ENCODE results near the gene ELL. TPM values are rescaled to one million over a fixed set of nuclear protein-coding genes. Genes with fewer than 3 reads are reported as not detected.
A peak's percentile ranks its signal among the peaks of the same experiment; 100 is the strongest.

ELL gene
- 7.9 TPM for total RNA-seq
- long read RNA-seq, full-length matches to known transcripts, result 5 of 22 reads
- long read RNA-seq, partial matches to known transcripts, result 15 of 22 reads
- long read RNA-seq, other reads (novel, unspliced or antisense), result 2 of 22 reads

DNA sequence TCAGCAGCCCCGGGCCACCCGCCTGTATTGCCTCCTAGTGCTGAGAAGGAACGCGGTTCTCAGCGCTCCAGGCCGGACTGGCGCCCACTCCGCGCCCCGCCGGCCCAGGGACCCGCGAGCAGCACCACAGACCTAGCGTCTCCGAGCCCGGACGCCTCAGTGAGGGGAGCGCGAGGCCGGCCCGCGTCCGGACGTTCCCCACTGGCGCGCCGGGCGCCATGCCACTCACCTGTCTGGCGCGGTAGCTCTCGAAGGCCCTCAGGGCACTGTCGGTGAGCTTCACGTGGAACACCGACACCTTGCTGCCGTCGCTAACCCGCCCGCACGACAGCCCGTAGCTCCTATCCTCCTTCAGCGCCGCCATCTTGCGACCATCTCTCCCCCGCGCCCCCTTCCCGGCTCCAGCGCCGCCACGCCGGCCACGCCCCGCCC is at the start of gene ELL:
Gene ELL, minus strand, starts transcription at position 379 of the 432 bp plus-strand sequence. Its CDS starts 15 bp downstream, at position 364.
- Histone ChIP-seq H3K4me1 (peaks cover 46% of the 10 kb centered on the region), H3K27ac (replicated peaks) (peak within 1 kb of the TSS; percentile 94), H3K36me3 (no peaks in the 10 kb centered on the region), H3K4me3 (peak within 1 kb of the TSS; percentile 94), H3K9me3 (replicated peaks) (no peaks in the 10 kb centered on the region), H3K27me3 (ENCODE audit: low read depth) (no peaks in the 10 kb centered on the region)
- TF ChIP-seq, protein P1, sequence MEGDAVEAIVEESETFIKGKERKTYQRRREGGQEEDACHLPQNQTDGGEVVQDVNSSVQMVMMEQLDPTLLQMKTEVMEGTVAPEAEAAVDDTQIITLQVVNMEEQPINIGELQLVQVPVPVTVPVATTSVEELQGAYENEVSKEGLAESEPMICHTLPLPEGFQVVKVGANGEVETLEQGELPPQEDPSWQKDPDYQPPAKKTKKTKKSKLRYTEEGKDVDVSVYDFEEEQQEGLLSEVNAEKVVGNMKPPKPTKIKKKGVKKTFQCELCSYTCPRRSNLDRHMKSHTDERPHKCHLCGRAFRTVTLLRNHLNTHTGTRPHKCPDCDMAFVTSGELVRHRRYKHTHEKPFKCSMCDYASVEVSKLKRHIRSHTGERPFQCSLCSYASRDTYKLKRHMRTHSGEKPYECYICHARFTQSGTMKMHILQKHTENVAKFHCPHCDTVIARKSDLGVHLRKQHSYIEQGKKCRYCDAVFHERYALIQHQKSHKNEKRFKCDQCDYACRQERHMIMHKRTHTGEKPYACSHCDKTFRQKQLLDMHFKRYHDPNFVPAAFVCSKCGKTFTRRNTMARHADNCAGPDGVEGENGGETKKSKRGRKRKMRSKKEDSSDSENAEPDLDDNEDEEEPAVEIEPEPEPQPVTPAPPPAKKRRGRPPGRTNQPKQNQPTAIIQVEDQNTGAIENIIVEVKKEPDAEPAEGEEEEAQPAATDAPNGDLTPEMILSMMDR (IDR thresholded peaks at IDR 0.05; ENCODE audit: borderline replicate concordance), result no peak
- intact Hi-C loops (cut with micrococcal nuclease), result loop anchor here (5.0 kb wide), 1 partner anchor 54 kb away; no protein-coding TSS in a partner anchor
- no peak for DNase-seq

DNA sequence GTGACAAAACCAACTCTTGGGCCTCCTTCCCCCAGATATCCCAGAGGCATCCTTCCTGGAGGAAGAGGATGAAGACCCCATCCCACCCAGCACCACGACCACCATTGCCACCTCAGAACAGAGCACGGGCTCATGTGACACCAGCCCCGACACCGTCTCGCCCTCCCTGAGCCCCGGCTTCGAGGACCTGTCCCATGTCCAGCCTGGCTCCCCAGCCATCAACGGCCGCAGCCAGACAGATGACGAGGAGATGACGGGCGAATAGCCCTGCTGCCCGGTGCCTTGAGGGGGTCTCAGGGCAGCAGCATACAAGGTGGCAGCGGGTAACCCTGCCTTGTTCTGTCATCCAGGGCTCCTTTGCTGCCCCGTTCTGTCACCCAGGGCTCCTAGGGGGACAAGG is 46.5 kb upstream of the ELL start:
- H3K27ac ChIP-seq (replicated peaks), result no peak overlapping the region
- H3K4me3 ChIP-seq, result no peak overlapping the region
- H3K27me3 ChIP-seq (ENCODE audit: low read depth), result no peaks in the 10 kb centered on the region
- intact Hi-C loops (cut with micrococcal nuclease), result no loop called here
- TF ChIP-seq, protein P1 (IDR thresholded peaks at IDR 0.05; ENCODE audit: borderline replicate concordance), result no peak
- peaks cover 67% of the 10 kb centered on the region for H3K36me3 ChIP-seq
- no peak for DNase-seq
- no peaks in the 10 kb centered on the region for H3K9me3 ChIP-seq (replicated peaks)
- H3K4me1 ChIP-seq, result peaks cover 23% of the 10 kb centered on the region

DNA sequence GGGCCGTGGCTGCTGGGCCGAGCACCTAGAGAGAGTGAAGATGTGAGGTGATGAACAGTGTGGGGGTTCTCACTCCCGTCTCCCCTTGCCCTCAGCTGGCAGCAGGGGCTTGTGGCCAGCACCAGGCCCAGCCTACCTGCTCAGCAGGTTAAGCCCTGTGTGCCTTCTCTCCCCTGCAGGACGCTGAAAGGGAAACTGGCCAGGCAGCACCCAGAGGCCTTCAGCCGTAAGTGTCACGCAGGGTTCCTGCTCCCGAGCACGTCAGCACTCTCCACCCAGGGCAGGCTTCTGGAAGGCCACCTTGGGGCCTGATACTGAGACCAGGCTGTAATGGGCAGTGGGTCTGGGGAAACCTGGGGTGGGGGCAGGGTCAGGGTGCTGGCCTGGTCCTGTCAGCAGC is 45.1 kb upstream of the ELL start:
- TF ChIP-seq, protein P1 (IDR thresholded peaks at IDR 0.05; ENCODE audit: borderline replicate concordance), result no peak
- H3K4me1 ChIP-seq, result peaks cover 18% of the 10 kb centered on the region
- H3K9me3 ChIP-seq (replicated peaks), result no peaks in the 10 kb centered on the region
- no peak for DNase-seq
- intact Hi-C loops (cut with micrococcal nuclease), result no loop called here
- H3K27ac ChIP-seq (replicated peaks), result no peak overlapping the region
- no peaks in the 10 kb centered on the region for H3K27me3 ChIP-seq (ENCODE audit: low read depth)
- H3K36me3 ChIP-seq, result peaks cover 74% of the 10 kb centered on the region
- no peak overlapping the region for H3K4me3 ChIP-seq

DNA sequence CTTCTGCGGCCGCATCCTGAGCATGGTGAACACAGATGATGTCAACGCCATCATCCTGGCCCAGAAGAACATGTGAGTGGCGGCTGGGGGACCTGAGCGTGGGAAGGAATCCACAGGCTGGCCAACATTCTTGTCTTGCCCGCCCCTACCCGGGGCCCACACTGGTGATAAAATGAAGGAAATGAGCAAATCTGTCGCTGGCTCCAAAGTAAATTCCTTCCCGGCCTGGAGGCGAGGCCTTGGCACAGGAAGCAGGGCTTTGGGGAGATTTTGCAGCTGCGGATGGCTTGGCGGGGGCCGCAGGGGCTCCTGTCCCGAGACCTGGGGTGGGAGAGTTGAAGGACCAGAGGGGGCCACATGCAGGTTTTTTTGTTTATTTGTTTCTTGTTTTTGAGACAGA is 40.2 kb upstream of the ELL start:
- intact Hi-C loops (cut with micrococcal nuclease), result no loop called here
- Histone ChIP-seq H3K27me3 (ENCODE audit: low read depth) (no peaks in the 10 kb centered on the region), H3K4me1 (peaks cover 38% of the 10 kb centered on the region), H3K27ac (replicated peaks) (peak overlapping the region; percentile 79), H3K4me3 (peak overlapping the region; percentile 14), H3K9me3 (replicated peaks) (no peaks in the 10 kb centered on the region), H3K36me3 (peaks cover 50% of the 10 kb centered on the region)
- peak; percentile 40 for DNase-seq
- TF ChIP-seq, protein P1 (IDR thresholded peaks at IDR 0.05; ENCODE audit: borderline replicate concordance), result no peak

DNA sequence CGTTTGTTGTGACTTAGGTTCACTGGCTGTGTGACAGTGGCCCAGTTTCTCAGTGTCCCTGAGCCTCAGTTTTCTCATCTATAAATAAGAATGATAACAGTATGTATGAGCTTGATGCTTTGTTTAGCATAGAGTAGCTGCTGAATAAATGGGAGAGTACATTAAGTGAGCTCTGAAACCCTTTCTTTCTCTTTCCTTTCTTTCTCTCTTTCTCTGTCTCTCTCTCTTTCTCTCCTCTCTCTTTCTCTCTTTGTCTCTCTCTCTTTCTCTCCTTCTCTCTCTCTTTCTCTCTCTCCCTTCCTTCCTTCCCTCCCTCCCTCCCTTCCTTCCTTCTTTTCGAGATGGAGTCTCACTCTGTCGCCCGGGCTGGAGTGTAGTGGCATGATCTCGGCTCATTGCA is 37.8 kb upstream of the ELL start:
- no peaks in the 10 kb centered on the region for H3K27me3 ChIP-seq (ENCODE audit: low read depth)
- TF ChIP-seq, protein P1 (IDR thresholded peaks at IDR 0.05; ENCODE audit: borderline replicate concordance), result no peak
- intact Hi-C loops (cut with micrococcal nuclease), result no loop called here
- H3K4me1 ChIP-seq, result peaks cover 38% of the 10 kb centered on the region
- H3K4me3 ChIP-seq, result no peak overlapping the region
- H3K27ac ChIP-seq (replicated peaks), result no peak overlapping the region
- no peaks in the 10 kb centered on the region for H3K9me3 ChIP-seq (replicated peaks)
- no peak for DNase-seq
- H3K36me3 ChIP-seq, result peaks cover 26% of the 10 kb centered on the region

All from left ventricle myocardium inferior (tissue), 1 donor.